IPS-11a (cell line): ENCODE results near the gene TLK2.
"Not testable (repeated sequence)": the region's sequence is repeated elsewhere in the genome, so short reads cannot be mapped to it uniquely, and the experiment has no call there.

Source experiments
- H3K4me3 ChIP-seq: one replicate; pipeline ENCODE4 v1.5.1; 2013; ENCODE audit warnings: low read depth, low read length, control low read depth

TLK2 gene

DNA sequence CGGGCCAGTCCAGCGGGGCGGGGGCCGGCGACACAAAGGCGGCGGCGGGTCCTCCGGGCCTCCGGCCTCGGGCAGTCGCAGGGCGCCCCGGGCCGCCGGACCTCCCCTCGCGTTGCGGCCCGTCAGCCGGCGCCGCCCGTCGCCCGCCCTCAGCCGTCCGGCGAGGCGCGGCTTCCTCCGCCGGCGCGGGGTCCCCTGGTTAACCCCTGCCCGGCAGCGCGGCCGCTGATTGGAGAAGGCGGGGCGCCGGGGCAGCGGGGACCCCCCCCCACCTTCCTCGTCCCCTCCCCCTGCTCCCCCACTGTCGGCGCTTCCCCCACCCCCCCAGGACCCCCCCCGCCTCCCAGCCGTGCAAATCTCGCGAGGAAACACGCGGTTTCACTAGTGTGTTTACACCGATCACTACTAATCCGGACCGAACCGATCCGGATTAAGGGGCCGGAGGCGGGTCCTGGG is at the start of gene TLK2:
Gene TLK2 (plus strand): TSS at position 402 of the 456 bp plus-strand sequence. CDS start 2,301 bp downstream, outside the sequence.
- peak within 1 kb of the TSS; percentile 57 for H3K4me3 ChIP-seq

DNA sequence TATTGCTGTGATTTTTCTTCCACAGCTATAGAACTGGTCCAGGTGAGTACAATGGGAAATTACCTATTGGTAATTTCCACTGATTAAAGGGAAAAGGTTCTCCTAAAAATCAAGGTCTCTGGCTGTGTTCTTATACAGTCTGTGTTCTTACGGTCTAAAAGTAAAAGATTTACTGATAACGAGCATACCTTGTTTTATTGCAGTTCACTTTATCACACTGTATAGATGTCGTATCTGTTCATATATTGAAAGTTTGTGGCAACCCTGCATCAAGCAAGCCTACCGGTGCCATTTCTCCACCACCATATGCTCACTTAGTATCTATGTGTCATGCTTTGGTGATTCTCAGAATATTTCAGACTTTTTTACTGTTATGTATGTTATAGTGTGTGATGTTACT is 43.4 kb upstream of the TLK2 start:
- H3K4me3 ChIP-seq = not testable (repeated sequence)

DNA sequence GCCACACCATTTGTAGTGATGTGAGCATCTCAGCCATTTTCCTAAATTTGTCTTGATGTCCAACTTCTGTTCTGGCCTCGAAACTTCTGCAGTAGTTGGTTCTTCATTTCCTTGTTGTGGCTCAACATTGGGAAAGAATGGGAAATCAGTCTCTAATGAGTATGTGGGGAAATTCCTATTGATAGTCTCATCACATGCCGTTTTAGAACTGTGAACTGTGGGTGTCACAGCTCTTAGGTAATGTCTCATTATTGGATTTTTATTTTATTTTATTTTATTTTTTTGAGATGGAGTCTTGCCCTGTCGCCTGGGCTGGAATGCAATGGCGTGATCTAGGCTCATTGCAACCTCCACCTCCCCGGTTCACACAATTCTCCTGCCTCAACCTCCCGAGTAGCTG is 37.4 kb upstream of the TLK2 start:
- H3K4me3 ChIP-seq = not testable (repeated sequence)

DNA sequence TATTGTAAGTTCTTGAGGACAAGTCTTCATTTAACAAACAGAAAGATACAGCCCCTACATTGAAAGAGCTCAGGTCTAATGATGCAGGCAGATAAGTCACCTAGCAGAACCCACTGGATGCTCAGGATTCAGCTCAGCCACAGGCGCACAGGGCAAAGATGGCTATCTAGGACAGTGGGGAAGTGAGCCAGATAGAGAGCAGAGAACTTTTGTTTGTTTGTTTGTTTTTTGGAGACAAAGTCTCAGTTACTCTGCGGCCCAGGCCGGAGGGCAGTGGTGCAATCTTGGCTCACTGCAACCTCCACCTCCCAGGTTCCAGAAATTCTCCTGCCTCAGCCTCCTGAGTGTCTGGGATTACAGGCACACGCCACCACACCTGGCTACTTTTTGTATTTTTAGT is 34.6 kb upstream of the TLK2 start:
- no peak overlapping the region for H3K4me3 ChIP-seq

DNA sequence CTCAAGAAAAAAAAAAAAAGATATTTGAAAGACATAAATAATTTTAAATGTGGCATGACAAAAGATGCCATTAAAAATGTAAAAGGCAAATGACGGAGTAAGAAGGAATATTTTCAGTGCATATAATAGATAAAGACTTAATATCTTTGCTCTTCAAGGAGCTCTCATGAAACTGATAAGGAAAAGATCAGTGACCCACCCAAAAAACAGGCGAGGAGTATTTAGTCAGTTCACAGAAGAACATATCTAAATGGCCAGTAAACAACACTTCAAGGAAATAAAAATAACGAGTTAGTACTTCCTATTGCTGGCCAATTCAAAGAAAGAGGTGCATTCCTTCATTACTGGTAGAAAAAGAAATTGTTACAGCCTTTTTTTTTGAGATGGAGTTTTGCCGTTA is 32.8 kb upstream of the TLK2 start:
- not testable (repeated sequence) for H3K4me3 ChIP-seq

DNA sequence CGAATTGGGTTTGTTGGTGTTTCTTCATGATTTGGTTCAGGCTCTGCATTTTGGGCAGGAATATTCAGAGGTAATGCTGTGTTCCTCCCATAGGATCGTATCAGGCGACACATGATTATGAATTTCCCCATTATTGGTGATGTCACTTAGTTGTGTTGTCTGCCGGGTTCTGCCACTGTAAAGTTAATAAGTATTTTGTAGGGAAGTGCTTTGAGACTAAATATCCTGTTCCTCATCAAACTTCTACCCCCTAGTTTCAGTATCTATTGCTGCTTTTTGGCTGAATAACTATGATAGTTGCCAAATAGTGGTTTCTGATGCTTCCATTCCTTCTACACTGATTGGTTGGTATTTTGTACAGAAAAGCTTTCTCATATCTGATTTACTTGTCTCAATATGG is 26.4 kb upstream of the TLK2 start:
- H3K4me3 ChIP-seq = not testable (repeated sequence)

DNA sequence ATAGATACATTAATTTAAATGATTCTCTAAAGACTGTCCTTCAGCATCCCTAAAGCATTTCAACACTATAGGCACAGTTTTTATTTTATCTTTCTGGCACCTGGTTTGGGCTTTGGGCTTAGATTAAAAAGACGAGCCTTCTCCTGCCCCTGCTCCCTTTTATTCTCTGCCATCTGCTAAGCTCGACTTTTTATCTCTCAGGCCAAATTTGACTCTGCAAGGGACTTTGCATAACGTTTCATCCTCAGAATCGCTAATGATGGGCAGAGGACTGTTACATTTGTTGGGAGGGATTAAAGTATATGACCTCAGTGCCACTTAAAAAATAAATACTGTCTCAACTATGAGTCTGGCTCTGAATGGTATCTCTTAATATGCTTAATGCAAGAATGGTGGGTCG is 25.6 kb upstream of the TLK2 start:
- not testable (repeated sequence) for H3K4me3 ChIP-seq

DNA sequence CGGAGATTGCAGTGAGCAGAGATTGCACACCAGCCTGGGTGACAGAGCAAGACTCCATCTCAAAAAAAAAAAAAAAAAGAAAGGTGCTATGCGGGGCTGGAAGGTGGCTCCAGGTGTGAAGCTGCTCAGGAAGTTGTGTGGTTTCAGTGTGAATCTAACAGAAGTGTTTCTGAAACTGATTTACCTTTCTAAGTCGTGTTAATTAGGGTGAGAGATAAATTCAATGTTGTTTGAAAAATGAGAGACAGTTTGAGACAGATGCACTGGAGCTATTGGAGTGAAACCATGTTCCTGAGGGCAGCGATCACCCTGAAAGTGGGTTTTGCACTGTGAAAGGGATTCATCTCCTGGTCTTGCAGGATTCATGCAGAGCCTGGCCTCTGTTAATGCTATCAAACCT is 25.0 kb upstream of the TLK2 start:
- H3K4me3 ChIP-seq = not testable (repeated sequence)

DNA sequence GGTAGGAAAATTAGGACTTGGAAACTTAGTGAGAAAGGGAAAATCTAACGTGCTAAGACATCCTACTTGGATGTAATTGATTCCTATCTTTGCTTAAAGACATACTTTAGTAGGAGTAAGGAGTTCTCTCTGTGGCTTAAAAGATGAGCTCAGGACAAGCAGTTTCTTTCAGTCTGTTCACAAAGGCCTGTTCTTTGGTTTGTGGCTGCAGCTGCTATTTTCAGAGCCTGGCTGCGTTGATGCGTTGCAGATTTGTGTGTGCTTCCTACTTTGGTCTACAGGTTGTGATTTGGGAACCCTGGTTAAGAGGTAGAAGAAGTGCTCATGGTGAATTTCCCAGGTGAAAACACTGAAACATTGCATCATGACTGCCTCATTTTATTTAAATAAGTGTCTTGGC is 24.5 kb upstream of the TLK2 start:
- H3K4me3 ChIP-seq = not testable (repeated sequence)

DNA sequence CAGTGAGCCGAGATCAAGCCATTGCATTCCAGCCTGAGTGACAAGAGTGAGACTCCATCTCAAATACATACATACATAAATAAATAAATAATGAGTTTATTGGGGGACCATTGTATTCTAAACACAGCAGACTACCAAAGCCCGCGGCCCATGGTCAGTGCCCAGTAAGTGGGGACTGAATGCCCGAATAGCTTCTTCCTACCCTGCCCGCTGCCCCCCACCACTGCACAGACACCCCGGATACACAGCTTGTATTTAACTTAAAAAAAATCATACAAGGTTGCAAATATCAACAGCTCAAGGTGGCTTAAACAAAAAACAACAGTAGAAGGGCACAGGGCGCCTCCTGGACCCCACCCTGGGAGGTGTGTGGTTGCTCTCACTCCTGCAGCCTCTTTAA is 22.6 kb upstream of the TLK2 start:
- H3K4me3 ChIP-seq = no peak overlapping the region

DNA sequence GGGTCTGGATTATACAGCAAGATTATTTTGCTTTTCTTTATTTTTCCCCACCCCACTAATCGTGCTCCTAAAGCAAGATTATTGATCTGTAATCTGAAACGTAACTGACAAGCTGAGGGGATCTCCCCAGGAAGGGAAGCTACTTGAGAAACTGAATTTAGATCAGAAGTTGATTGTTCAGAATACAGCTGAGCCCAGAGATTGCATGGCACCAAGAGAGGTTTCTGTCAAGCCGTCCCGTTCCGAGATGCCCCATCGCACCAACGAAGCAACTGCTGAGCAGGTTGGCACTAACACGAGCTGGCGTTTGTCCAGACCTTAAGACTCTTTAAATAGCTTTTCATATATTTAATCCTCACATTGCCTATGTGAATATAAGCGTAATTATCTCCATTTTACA is 20.1 kb upstream of the TLK2 start:
- H3K4me3 ChIP-seq = not testable (repeated sequence)

DNA sequence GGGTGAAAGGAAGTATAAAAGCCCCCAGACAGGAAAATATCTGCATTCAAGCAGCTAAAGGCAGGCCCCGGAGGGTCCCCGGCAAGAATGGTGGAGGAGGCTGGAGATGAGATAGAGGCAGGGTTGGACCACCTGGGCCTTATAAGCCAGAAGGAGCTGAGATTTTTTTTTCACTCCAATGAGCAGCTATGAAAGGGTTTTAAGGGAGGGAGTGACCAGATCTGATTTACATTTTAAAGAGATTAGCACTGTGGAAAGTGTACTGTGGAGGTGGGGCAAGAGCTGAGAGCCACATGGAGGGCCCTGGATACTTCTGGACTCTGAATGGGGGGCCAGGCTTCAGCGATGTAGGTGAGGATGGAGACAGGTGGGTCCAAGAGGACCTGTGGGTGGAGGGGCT is 14.2 kb upstream of the TLK2 start:
- not testable (repeated sequence) for H3K4me3 ChIP-seq

DNA sequence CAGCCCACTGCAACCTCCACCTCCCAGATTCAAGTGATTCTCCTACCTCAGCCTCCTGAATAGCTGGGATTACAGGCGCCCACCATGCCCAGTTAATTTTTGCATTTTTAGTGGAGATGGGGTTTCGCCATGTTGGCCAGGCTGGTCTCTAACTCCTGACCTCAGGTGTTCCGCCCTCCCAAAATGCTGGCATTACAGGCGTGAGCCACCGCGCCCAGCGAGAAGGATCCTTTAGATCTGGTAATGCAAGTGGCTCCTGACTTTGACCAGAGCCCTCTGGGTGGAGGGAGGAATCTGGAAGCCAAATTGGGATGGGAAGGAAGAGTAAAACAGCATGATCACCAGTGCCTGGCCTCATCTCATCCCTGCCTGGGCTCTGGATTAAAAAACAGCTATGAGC is 13.4 kb upstream of the TLK2 start:
- not testable (repeated sequence) for H3K4me3 ChIP-seq

DNA sequence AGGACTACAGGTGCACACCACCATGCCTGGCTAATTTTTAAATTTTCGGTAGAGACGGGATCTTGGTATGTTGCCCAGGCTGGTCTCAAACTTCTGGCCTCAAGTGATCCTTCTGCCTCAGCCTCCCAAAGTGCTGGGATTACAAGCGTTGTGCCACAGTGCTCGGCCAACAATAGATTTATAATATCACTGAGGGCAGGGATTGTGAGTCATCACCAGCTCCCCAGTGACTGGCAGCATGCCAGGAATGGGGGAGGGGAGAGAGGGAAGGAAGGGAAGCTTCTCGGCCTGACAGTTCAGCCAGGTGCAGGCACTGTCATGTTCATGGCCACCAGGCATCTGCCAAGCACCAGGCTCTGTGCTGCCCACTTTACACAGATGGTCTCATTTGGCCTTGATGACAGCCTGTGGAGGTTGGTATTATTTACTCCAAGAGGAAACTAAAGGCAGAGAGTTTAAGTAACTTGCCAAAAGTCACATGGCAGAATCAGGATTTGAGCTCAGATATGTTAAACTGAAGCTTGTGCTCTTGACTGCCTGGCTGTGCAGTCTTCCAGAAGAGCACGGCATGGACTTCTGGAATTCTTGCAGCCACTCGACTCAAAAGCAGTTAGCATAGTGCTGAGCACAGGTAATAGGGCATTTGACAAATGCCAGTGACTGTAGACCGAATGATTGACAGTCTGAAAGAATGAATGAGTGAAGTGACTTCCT is 7.8 kb upstream of the TLK2 start:
- not testable (repeated sequence) for H3K4me3 ChIP-seq

DNA sequence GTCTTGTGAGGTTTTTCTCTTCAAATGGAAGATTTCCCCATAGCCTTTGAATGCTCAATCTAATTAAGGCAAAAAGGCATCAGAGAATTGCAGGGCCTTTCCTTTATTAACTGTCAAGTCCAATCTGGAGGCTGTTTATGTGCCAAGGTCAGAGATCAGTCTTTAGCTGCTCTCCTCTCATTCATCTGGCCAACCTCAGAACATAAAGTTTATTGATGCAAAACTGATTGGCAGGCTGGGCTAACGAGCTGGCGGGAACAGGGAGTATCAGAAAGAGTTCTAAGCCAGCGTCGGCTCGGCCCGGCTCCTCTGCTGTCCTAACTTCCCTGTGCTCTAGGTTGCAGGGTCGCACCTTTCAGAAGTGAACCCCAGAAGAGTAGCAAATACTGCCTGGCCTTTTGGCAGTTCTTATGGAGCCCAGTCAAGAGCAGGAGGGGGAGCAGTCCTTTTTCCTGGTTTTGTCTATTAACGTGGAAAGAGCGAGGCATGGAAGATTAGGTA is 7.2 kb upstream of the TLK2 start:
- H3K4me3 ChIP-seq = not testable (repeated sequence)

DNA sequence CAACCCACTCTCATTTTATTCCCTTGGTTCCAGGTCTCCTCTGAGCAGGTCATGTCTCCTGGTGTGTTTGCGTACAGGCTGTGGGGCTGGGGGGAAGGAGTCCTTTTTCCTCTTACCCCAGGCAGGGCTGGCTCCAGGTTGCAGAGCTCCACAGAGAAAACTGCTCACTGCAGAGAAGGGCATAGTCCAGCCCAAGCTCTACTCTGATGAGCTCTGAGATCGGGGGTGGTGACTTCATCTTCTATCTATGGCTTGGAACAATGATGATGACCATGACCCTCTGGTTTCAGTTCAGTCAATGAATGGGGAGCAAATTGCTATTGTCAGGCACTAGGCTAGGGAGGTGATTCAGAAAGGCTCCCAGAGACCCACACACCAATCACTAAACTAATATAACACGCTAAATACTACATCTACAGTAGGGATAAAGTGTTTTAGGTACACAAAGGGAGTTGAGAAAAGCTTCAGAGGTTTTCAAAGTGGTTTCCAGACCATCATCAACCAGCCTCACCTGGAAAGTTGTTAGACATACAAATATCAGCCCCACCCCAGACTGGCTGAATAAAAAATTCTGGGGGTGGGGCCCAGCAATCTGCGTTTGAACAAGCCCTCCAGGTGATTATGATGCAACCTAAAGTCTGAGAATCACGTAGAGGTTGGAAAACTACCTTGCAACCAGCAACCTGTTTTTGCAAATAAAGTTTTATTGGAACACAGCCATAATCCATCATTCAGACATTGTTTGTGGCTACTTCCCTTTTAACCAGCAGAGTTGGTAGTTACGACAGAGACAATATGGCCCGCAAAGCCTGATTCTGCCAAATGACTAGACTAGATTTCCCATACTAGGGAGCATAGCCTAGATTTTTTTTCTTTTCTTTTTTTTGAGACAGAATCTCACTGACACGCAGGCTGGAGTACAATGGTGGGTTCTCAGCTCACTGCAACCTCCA is 5.3 kb upstream of the TLK2 start:
- not testable (repeated sequence) for H3K4me3 ChIP-seq

DNA sequence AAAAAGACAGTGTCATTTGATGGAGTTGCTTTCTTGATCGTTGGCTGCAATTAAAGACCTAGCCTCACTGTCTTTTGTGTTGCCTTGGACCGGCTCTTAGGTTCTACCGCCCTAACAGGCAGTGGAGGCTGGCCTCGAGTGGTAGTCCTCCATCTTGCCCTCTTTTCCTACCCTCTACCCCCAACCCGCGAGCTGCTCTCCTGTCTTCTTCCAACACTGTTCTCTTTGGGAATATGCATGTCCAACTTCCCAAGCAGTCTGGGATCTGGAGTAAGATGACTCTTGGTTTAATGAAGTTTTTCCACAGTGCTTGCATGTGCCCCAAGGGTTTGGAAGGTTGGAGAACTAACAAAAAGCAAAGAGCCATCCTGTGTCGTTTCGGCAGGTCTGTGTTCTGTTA is 1.5 kb upstream of the TLK2 start:
- not testable (repeated sequence) for H3K4me3 ChIP-seq

DNA sequence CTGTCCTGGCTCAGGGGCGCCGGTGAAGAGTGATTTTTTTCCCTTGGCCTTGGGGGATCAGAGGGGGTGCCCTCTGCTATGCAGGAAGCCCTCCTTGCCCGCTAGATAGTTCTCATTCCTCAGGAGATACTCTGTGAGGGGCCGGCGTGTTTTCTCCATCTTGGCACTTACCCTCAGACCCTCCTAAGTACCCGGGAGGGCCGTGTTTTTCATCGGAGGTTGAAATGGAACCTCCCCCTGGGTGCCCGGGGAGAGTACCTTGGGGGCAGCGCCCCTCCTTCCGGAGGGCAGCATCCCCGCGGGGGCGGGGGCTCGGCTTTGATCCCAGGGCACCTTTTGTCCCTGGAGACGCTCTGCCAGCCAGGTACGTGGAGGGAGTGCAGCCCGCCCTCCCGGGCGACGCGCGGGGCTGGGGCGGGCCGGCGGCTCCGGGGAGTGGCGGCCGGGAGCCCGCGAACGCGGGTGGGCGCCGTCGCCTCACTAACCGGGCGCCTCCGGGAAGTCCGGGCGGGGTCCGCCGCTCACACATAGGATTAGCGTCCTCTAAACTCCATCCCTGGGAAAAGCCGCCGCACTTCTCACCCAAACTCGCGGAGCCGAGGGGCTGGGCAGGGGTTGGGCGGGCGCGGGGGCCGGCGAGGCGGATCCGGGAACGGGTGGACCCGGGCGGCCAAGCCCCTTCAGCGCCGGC is 762 bp upstream of the TLK2 start:
- peak overlapping the region; percentile 21 for H3K4me3 ChIP-seq

DNA sequence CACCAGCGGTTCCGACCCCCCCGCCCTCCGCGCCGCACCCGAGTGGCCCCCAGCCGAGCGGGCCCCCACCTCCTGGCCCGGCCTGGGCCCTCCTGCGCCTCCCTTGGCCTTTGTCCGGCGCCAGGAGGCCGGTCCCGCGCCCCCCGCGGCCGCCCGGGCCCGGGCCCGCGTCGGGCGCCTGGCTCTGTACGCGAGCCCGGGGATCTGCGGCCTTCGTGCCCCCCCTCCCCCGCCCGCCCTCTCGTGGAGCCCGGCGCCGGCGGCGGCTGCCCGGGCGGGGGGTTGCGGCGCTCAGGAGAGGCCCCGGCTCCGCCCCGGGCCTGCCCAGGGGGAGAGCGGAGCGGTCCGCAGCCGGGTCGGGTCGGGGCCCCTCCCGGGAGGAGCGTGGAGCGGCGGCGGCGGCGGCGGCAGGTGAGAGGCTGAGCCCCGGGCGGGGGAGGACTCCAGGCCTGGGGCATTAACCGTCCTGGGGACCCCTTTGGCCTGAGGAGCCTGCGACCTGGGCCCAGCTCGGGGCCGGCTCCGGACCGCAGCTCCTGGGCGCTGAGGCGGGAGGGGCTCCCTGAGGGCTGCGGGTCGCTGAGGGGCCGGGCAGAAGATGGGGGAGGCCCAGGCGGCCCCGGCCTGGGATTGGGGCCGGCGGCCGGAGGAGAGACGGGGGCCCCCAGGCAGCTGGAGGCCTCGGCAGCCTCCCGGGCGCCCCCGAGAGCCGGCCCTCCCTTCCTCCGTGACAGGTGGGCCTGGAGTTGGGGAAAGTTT is 434 bp downstream of the TLK2 start:
- peak overlapping the region; percentile 57 for H3K4me3 ChIP-seq

DNA sequence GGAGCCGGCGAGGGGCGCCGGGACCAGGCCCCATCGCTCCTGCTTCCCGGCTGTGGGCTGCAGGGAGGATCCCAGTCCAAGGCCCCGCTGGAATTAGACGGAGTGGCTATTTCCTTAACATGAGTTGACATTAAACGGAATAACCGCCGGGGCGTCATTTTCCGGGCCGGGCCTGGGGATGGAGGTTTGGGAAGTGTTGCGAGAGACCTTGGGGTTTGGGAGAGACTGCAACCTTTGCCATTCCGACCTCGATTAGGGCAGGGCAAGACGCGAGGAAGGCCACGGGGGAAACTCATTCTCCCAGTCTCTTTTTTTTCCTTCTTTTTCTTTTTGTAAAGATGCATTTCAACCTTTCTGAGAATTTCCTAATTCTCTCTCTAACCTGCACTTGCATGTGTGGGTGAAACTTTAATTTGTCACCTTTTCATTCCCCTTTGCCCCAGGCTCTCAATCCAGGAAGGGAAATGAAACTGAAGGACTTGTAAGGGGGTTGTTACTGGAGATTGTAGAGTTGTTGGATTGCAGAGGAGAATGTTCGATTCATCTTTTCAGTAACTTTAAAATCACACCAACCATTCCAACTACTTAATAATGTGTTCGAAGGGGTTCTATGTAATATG is 1.1 kb downstream of the TLK2 start:
- H3K4me3 ChIP-seq = peak overlapping the region; percentile 57
